ENCODE measurements around the gene OSBPL3. TPM values are rescaled to one million over a fixed set of nuclear protein-coding genes. Genes with fewer than 3 reads are reported as not detected.

The OSBPL3 gene
- total RNA-seq, 2 donors from 2014 or later = 52.9 to 53.0 TPM

GRCh38 chr7:24828891-24829661 is 150.9 kb downstream of the OSBPL3 start:
- DNase-seq (no peak), ATAC-seq (replicated peaks in 1 of 2) (no peak)
- no peaks in the 10 kb centered on the region for H3K27me3 Mint-ChIP-seq (ENCODE audit: low read depth)
- H3K27ac Mint-ChIP-seq = no peak overlapping the region
- peaks cover 8 to 20% of the 10 kb centered on the region in 2 donors for H3K36me3 Mint-ChIP-seq (ENCODE audit: insufficient read depth in 2 of 2)
- H3K9me3 Mint-ChIP-seq = no peaks in the 10 kb centered on the region
- H3K4me3 Mint-ChIP-seq = no peak overlapping the region
- peaks cover 72% of the 10 kb centered on the region for H3K4me1 Mint-ChIP-seq (ENCODE audit: low read depth)

- Mint-ChIP-seq H3K4me3 (peak overlapping the region in 1 of 2 donors; percentile 68), H3K4me1 (ENCODE audit: low read depth) (peaks cover 59% of the 10 kb centered on the region), H3K27ac (no peak overlapping the region), H3K36me3 (ENCODE audit: insufficient read depth in 2 of 2) (peaks cover 8 to 20% of the 10 kb centered on the region in 2 donors), H3K9me3 (no peaks in the 10 kb centered on the region), H3K27me3 (ENCODE audit: low read depth) (no peaks in the 10 kb centered on the region)
- ATAC-seq (replicated peaks in 1 of 2) = no peak
- DNase-seq = no peak
Observed at GRCh38 chr7:24827589-24827988, 152.4 kb downstream of the OSBPL3 start.

GRCh38 chr7:24827027-24827426 is 153.0 kb downstream of the OSBPL3 start:
- Mint-ChIP-seq H3K4me3 (peak overlapping the region; percentile 62 to 68), H3K9me3 (no peaks in the 10 kb centered on the region), H3K27ac (peak overlapping the region; percentile 78), H3K4me1 (ENCODE audit: low read depth) (peaks cover 60% of the 10 kb centered on the region), H3K27me3 (ENCODE audit: low read depth) (no peaks in the 10 kb centered on the region), H3K36me3 (ENCODE audit: insufficient read depth in 2 of 2) (peaks cover 8 to 20% of the 10 kb centered on the region in 2 donors)
- ATAC-seq (replicated peaks in 1 of 2) (peak; percentile 49 to 69), DNase-seq (peak; percentile 26 to 27)

GRCh38 chr7:24826662-24827020 is 153.3 kb downstream of the OSBPL3 start:
- no peak overlapping the region for H3K27ac Mint-ChIP-seq
- peaks cover 63% of the 10 kb centered on the region for H3K4me1 Mint-ChIP-seq (ENCODE audit: low read depth)
- H3K9me3 Mint-ChIP-seq = no peaks in the 10 kb centered on the region
- peak overlapping the region; percentile 62 to 68 for H3K4me3 Mint-ChIP-seq
- H3K27me3 Mint-ChIP-seq (ENCODE audit: low read depth) = no peaks in the 10 kb centered on the region
- ATAC-seq (replicated peaks in 1 of 2) (peak; percentile 57 to 63), DNase-seq (peak; percentile 14 to 19)
- H3K36me3 Mint-ChIP-seq (ENCODE audit: insufficient read depth in 2 of 2) = peaks cover 8 to 20% of the 10 kb centered on the region in 2 donors

GRCh38 chr7:24825931-24826661 is 153.9 kb downstream of the OSBPL3 start:
- Mint-ChIP-seq H3K27me3 (ENCODE audit: low read depth) (no peaks in the 10 kb centered on the region), H3K4me3 (peak overlapping the region; percentile 62 to 68), H3K36me3 (ENCODE audit: insufficient read depth in 2 of 2) (peaks cover 8 to 20% of the 10 kb centered on the region in 2 donors), H3K27ac (no peak overlapping the region), H3K9me3 (no peaks in the 10 kb centered on the region), H3K4me1 (ENCODE audit: low read depth) (peaks cover 63% of the 10 kb centered on the region)
- DNase-seq (peak in 1 of 2 donors; percentile 6), ATAC-seq (replicated peaks in 1 of 2) (peak in 1 of 2 donors; percentile 2)

- Mint-ChIP-seq H3K27me3 (ENCODE audit: low read depth) (no peaks in the 10 kb centered on the region), H3K27ac (no peak overlapping the region), H3K4me1 (ENCODE audit: low read depth) (peaks cover 64% of the 10 kb centered on the region), H3K36me3 (ENCODE audit: insufficient read depth in 2 of 2) (peaks cover 8 to 16% of the 10 kb centered on the region in 2 donors), H3K9me3 (no peaks in the 10 kb centered on the region), H3K4me3 (no peak overlapping the region)
- ATAC-seq (replicated peaks in 1 of 2) (no peak), DNase-seq (no peak)
Observed at GRCh38 chr7:24825381-24825794, 154.6 kb downstream of the OSBPL3 start.

- H3K36me3 Mint-ChIP-seq (ENCODE audit: insufficient read depth in 2 of 2) = peaks cover 8 to 16% of the 10 kb centered on the region in 2 donors
Observed at GRCh38 chr7:24824896-24825295, 155.1 kb downstream of the OSBPL3 start.

GRCh38 chr7:24824400-24824799 is 155.6 kb downstream of the OSBPL3 start:
- peaks cover 8 to 16% of the 10 kb centered on the region in 2 donors for H3K36me3 Mint-ChIP-seq (ENCODE audit: insufficient read depth in 2 of 2)
- peaks cover 63% of the 10 kb centered on the region for H3K4me1 Mint-ChIP-seq (ENCODE audit: low read depth)
- no peaks in the 10 kb centered on the region for H3K27me3 Mint-ChIP-seq (ENCODE audit: low read depth)
- ATAC-seq (replicated peaks in 1 of 2) (no peak), DNase-seq (no peak)
- H3K4me3 Mint-ChIP-seq = no peak overlapping the region
- H3K9me3 Mint-ChIP-seq = no peaks in the 10 kb centered on the region
- H3K27ac Mint-ChIP-seq = no peak overlapping the region

More at GRCh38 chr7:24824896-24825295, 155.1 kb downstream of the OSBPL3 start:
- Mint-ChIP-seq H3K4me1 (ENCODE audit: low read depth) (peaks cover 64% of the 10 kb centered on the region), H3K4me3 (no peak overlapping the region), H3K9me3 (no peaks in the 10 kb centered on the region), H3K27ac (no peak overlapping the region), H3K27me3 (ENCODE audit: low read depth) (no peaks in the 10 kb centered on the region)
- ATAC-seq (replicated peaks in 1 of 2) (no peak), DNase-seq (no peak)

GRCh38 chr7:24821754-24822054 is 158.3 kb downstream of the OSBPL3 start:
- DNase-seq = no peak
- Mint-ChIP-seq H3K9me3 (no peaks in the 10 kb centered on the region), H3K27ac (peak overlapping the region; percentile 93), H3K27me3 (ENCODE audit: low read depth) (no peaks in the 10 kb centered on the region), H3K4me3 (peak overlapping the region; percentile 68 to 76), H3K4me1 (ENCODE audit: low read depth) (peaks cover 40% of the 10 kb centered on the region), H3K36me3 (ENCODE audit: insufficient read depth in 2 of 2) (peaks cover 14 to 24% of the 10 kb centered on the region in 2 donors)
- ATAC-seq (replicated peaks in 1 of 2) = no peak

GRCh38 chr7:24821045-24821753 is 158.8 kb downstream of the OSBPL3 start:
- Mint-ChIP-seq H3K27me3 (ENCODE audit: low read depth) (no peaks in the 10 kb centered on the region), H3K4me3 (peak overlapping the region; percentile 68 to 76), H3K36me3 (ENCODE audit: insufficient read depth in 2 of 2) (peaks cover 13 to 23% of the 10 kb centered on the region in 2 donors), H3K9me3 (no peaks in the 10 kb centered on the region), H3K4me1 (ENCODE audit: low read depth) (peaks cover 35% of the 10 kb centered on the region), H3K27ac (peak overlapping the region; percentile 93)
- peak; percentile 90 to 92 for ATAC-seq (replicated peaks in 1 of 2)
- DNase-seq = peak; percentile 82 to 88

- H3K4me3 Mint-ChIP-seq = peak overlapping the region; percentile 68 to 86
- DNase-seq = no peak
- peaks cover 30% of the 10 kb centered on the region for H3K4me1 Mint-ChIP-seq (ENCODE audit: low read depth)
- no peaks in the 10 kb centered on the region for H3K9me3 Mint-ChIP-seq
- H3K27ac Mint-ChIP-seq = peak overlapping the region; percentile 93
- H3K36me3 Mint-ChIP-seq (ENCODE audit: insufficient read depth in 2 of 2) = peaks cover 13 to 23% of the 10 kb centered on the region in 2 donors
- ATAC-seq (replicated peaks in 1 of 2) = no peak
- H3K27me3 Mint-ChIP-seq (ENCODE audit: low read depth) = no peaks in the 10 kb centered on the region
Observed at GRCh38 chr7:24820730-24821044, 159.3 kb downstream of the OSBPL3 start.

- peaks cover 13 to 23% of the 10 kb centered on the region in 2 donors for H3K36me3 Mint-ChIP-seq (ENCODE audit: insufficient read depth in 2 of 2)
Observed at GRCh38 chr7:24819916-24820689, 159.9 kb downstream of the OSBPL3 start.

More at GRCh38 chr7:24819916-24820689, 159.9 kb downstream of the OSBPL3 start:
- Mint-ChIP-seq H3K27ac (peak overlapping the region; percentile 93), H3K9me3 (no peaks in the 10 kb centered on the region), H3K4me3 (peak overlapping the region; percentile 68 to 86), H3K27me3 (ENCODE audit: low read depth) (no peaks in the 10 kb centered on the region), H3K4me1 (ENCODE audit: low read depth) (peaks cover 25% of the 10 kb centered on the region)
- ATAC-seq (replicated peaks in 1 of 2) (peak; percentile 45 to 60), DNase-seq (peak; percentile 84 to 85)
